ENCODE measurements around the gene TGIF1. TPM values are rescaled to one million over a fixed set of nuclear protein-coding genes. Genes with fewer than 3 reads are reported as not detected.

TGIF1 gene
- total and polyA plus RNA-seq, 9 of the 15 experiments (the other 6 are each of a cell fraction or from before 2014, with no cell fraction given): 16.1 to 77.7 (median 44.6) TPM

DNA sequence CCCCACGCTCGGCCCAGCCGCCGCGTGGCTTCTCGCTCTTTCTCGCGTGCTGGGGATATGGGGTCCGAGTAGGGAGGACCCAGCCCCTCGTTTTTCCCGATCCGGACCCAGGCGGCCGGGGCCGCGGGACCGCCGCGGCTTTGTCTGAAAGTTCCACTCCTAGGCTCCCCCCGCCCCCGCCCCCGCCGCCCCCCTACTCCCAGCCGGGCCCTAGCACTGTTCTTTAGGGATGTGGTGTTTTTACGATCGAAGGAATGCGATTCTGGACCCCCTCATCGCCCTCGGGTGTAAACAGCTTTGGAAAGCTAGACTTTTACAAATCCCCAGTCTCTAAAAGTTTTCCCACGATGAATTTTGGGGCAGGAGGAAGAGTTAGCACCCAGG, 819 bp downstream of the TGIF1 start (continued):
- TF ChIP-seq KDM4B (IDR thresholded peaks at IDR 0.05; ENCODE audit: borderline replicate concordance in 2 of 2, low read depth in 1 of 2) (no peak), BACH1 (tag; IDR thresholded peaks at IDR 0.05) (no peak), SAFB (IDR thresholded peaks at IDR 0.05; ENCODE audit: borderline replicate concordance, low read depth, low read length) (peak; percentile 82; the same call in 1 of the 2 replicates), TFAP4 (CRISPR knock-in tag; IDR thresholded peaks at IDR 0.05; ENCODE audit: borderline replicate concordance) (no peak), CREBBP (IDR thresholded peaks at IDR 0.05; ENCODE audit: low read depth, low read length) (no peak), XRCC5 (IDR thresholded peaks at IDR 0.05; ENCODE audit: low read depth, low read length) (no peak), NONO (IDR thresholded peaks at IDR 0.05; ENCODE audit: low read depth in 2 of 2, low read length in 1 of 2) (no peak), ZNF41 (CRISPR knock-in tag; conservative IDR thresholded peaks at IDR 0.05) (no peak), SRSF7 (optimal IDR thresholded peaks at IDR 0.05; ENCODE audit: low read depth, low read length) (no peak), HNRNPK (IDR thresholded peaks at IDR 0.05; ENCODE audit: low read depth, low read length, poor library complexity, severe bottlenecking) (no peak), EHMT2 (IDR thresholded peaks at IDR 0.05) (no peak), SP1 (CRISPR knock-in tag; IDR thresholded peaks at IDR 0.05) (no peak), KDM1A (IDR thresholded peaks at IDR 0.05) (no peak), ZNF444 (CRISPR knock-in tag; IDR thresholded peaks at IDR 0.05) (no peak), ZZZ3 (IDR thresholded peaks at IDR 0.05) (no peak), DEAF1 (CRISPR knock-in tag; IDR thresholded peaks at IDR 0.05) (0 out of 2 replicates have a peak, but pooled peaks have one; percentile 15), SNRNP70 (optimal IDR thresholded peaks at IDR 0.05; ENCODE audit: low read depth, low read length) (no peak)
- TF ChIP-seq, protein P1, sequence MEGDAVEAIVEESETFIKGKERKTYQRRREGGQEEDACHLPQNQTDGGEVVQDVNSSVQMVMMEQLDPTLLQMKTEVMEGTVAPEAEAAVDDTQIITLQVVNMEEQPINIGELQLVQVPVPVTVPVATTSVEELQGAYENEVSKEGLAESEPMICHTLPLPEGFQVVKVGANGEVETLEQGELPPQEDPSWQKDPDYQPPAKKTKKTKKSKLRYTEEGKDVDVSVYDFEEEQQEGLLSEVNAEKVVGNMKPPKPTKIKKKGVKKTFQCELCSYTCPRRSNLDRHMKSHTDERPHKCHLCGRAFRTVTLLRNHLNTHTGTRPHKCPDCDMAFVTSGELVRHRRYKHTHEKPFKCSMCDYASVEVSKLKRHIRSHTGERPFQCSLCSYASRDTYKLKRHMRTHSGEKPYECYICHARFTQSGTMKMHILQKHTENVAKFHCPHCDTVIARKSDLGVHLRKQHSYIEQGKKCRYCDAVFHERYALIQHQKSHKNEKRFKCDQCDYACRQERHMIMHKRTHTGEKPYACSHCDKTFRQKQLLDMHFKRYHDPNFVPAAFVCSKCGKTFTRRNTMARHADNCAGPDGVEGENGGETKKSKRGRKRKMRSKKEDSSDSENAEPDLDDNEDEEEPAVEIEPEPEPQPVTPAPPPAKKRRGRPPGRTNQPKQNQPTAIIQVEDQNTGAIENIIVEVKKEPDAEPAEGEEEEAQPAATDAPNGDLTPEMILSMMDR (IDR thresholded peaks at IDR 0.05 in 2 of 3, conservative IDR thresholded peaks at IDR 0.05 in 1 of 3; ENCODE audit: insufficient read depth in 2 of 3, low read depth in 1 of 3, low read length in 3 of 3): no peak
- TF ChIP-seq, protein P2, sequence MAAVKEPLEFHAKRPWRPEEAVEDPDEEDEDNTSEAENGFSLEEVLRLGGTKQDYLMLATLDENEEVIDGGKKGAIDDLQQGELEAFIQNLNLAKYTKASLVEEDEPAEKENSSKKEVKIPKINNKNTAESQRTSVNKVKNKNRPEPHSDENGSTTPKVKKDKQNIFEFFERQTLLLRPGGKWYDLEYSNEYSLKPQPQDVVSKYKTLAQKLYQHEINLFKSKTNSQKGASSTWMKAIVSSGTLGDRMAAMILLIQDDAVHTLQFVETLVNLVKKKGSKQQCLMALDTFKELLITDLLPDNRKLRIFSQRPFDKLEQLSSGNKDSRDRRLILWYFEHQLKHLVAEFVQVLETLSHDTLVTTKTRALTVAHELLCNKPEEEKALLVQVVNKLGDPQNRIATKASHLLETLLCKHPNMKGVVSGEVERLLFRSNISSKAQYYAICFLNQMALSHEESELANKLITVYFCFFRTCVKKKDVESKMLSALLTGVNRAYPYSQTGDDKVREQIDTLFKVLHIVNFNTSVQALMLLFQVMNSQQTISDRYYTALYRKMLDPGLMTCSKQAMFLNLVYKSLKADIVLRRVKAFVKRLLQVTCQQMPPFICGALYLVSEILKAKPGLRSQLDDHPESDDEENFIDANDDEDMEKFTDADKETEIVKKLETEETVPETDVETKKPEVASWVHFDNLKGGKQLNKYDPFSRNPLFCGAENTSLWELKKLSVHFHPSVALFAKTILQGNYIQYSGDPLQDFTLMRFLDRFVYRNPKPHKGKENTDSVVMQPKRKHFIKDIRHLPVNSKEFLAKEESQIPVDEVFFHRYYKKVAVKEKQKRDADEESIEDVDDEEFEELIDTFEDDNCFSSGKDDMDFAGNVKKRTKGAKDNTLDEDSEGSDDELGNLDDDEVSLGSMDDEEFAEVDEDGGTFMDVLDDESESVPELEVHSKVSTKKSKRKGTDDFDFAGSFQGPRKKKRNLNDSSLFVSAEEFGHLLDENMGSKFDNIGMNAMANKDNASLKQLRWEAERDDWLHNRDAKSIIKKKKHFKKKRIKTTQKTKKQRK (IDR thresholded peaks at IDR 0.05; ENCODE audit: borderline replicate concordance, low read depth, low read length): no peak
- TF ChIP-seq, protein P3, sequence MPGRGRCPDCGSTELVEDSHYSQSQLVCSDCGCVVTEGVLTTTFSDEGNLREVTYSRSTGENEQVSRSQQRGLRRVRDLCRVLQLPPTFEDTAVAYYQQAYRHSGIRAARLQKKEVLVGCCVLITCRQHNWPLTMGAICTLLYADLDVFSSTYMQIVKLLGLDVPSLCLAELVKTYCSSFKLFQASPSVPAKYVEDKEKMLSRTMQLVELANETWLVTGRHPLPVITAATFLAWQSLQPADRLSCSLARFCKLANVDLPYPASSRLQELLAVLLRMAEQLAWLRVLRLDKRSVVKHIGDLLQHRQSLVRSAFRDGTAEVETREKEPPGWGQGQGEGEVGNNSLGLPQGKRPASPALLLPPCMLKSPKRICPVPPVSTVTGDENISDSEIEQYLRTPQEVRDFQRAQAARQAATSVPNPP (IDR thresholded peaks at IDR 0.05; ENCODE audit: borderline replicate concordance, insufficient read depth, insufficient read length): no peak

Data from K562 (cell line).